Astrocyte of the cerebellum (primary cell): ENCODE data around the gene HGFAC.

Experiments
- DNase-seq: peaks from one replicate; pipeline ENCODE4 v3.0.0-alpha.2; 2011; ENCODE audit warnings: low read depth
- H3K4me3 ChIP-seq: 2 replicates; pipeline ENCODE4 v1.5.1; 2011; ENCODE audit warnings: mild to moderate bottlenecking, low read depth, low read length, moderate library complexity
- CTCF ChIP-seq: IDR thresholded peaks from 2 replicates; pipeline ENCODE4 v1.5.1; 2012; ENCODE audit warnings: low read length, low read depth, moderate library complexity, mild to moderate bottlenecking; ENCODE audit errors: missing control alignments
- in situ Hi-C: cut with HindIII; loops from 2 replicates; pipeline ENCODE4 v1.10.0; 2017; ENCODE audit warnings: low sequenced_read_pairs

HGFAC gene

GRCh38 chr4:3411676-3412075 lies 30.1 kb upstream of the HGFAC start:
- TF ChIP-seq CTCF, result no peak
- DNase-seq, result no peak
- H3K4me3 ChIP-seq, result no peak overlapping the region
- in situ Hi-C loops, result no loop called here

- TF ChIP-seq CTCF, result no peak
- no peak overlapping the region for H3K4me3 ChIP-seq
- DNase-seq, result no peak
- in situ Hi-C loops, result no loop called here
Measured at GRCh38 chr4:3412257-3413020, 29.3 kb upstream of the HGFAC start.

GRCh38 chr4:3413217-3413671 lies 28.5 kb upstream of the HGFAC start:
- DNase-seq, result no peak
- no peak for TF ChIP-seq CTCF
- in situ Hi-C loops, result no loop called here
- H3K4me3 ChIP-seq, result no peak overlapping the region

- TF ChIP-seq CTCF, result no peak
- no peak for DNase-seq
- in situ Hi-C loops, result no loop called here
- H3K4me3 ChIP-seq, result no peak overlapping the region
Measured at GRCh38 chr4:3413675-3414420, 27.9 kb upstream of the HGFAC start.

GRCh38 chr4:3414421-3415279 lies 27.1 kb upstream of the HGFAC start:
- no peak for TF ChIP-seq CTCF
- no peak overlapping the region for H3K4me3 ChIP-seq
- no peak for DNase-seq
- in situ Hi-C loops, result no loop called here

- no peak overlapping the region for H3K4me3 ChIP-seq
- in situ Hi-C loops, result no loop called here
- TF ChIP-seq CTCF, result no peak
- DNase-seq, result no peak
Measured at GRCh38 chr4:3415471-3416141, 26.2 kb upstream of the HGFAC start.
